HepG2 (cell line): ENCODE measurements around the gene GBE1. TPM values are rescaled to one million over a fixed set of nuclear protein-coding genes. Genes with fewer than 3 reads are reported as not detected.

Source experiments
- AGO2 ChIP-seq: fragments of 200-400 bp; formaldehyde crosslinking; optimal IDR thresholded peaks from 2 replicates; pipeline ENCODE3; 2017; ENCODE audit warnings: mild to moderate bottlenecking, low read depth, low read length, moderate library complexity
- ATF6 ChIP-seq: sonication (generic); formaldehyde crosslinking; conservative IDR thresholded peaks from 2 replicates; pipeline ENCODE4 v1.4.0; 2020; ENCODE audit warnings: missing genetic modification reagents
- ATF7-NPFF ChIP-seq: sonication (generic); formaldehyde crosslinking; IDR thresholded peaks from 2 replicates; pipeline ENCODE4 v1.8.1; 2023; ENCODE audit warnings: mild to moderate bottlenecking, low read depth, missing genetic modification reagents, moderate library complexity
- BCL6 ChIP-seq: IDR thresholded peaks from 2 replicates; pipeline ENCODE4 v1.6.1; 2016; ENCODE audit warnings: missing genetic modification reagents, missing compliant biosample characterization
- ETV5 ChIP-seq: IDR thresholded peaks from 2 replicates; pipeline ENCODE4 v1.6.1; 2018; ENCODE audit warnings: missing biosample characterization, missing genetic modification reagents, inconsistent platforms, borderline replicate concordance
- FIP1L1 ChIP-seq: fragments of 200-400 bp; formaldehyde crosslinking; IDR thresholded peaks from 2 replicates; pipeline ENCODE4 v1.6.1; 2018; ENCODE audit warnings: low read depth, mild to moderate bottlenecking, low read length, moderate library complexity, borderline replicate concordance; ENCODE audit not compliant: insufficient read depth
- FOXA3 ChIP-seq: IDR thresholded peaks from 2 replicates; pipeline ENCODE4 v1.6.1; 2016; ENCODE audit warnings: missing genetic modification reagents, missing compliant biosample characterization
- FOXP1 ChIP-seq, 2 experiments: fragments of 450-650 bp in 1 of 2; IDR thresholded peaks; 2 replicates each; pipeline ENCODE4 v1.6.1; 2017 to 2018; ENCODE audit warnings: antibody characterized with exemption in 1 of 2
- HIVEP1 ChIP-seq: sonication (generic); formaldehyde crosslinking; IDR thresholded peaks from 2 replicates; pipeline ENCODE4 v1.4.0; 2020; ENCODE audit warnings: mild to moderate bottlenecking, missing genetic modification reagents
- HNRNPK ChIP-seq: fragments of 200-400 bp; formaldehyde crosslinking; IDR thresholded peaks from 2 replicates; pipeline ENCODE4 v1.6.1; 2018; ENCODE audit warnings: low read length, low read depth, moderate library complexity, mild to moderate bottlenecking; ENCODE audit not compliant: poor library complexity, severe bottlenecking
- JARID2 ChIP-seq: sonication (generic); formaldehyde crosslinking; IDR thresholded peaks from 2 replicates; pipeline ENCODE4 v1.8.1; 2023; ENCODE audit warnings: missing genetic modification reagents, inconsistent platforms; ENCODE audit not compliant: insufficient replicate concordance
- JUNB ChIP-seq: sonication (generic); formaldehyde crosslinking; IDR thresholded peaks from 2 replicates; pipeline ENCODE4 v1.8.0; 2022; ENCODE audit warnings: missing genetic modification reagents, mild to moderate bottlenecking, borderline replicate concordance
- POLR2AphosphoS2 ChIP-seq: IDR thresholded peaks from 2 replicates; pipeline ENCODE4 v1.6.1; 2011; ENCODE audit warnings: low read depth, low read length, improper control_type of control experiment
- SALL1 ChIP-seq: sonication (generic); formaldehyde crosslinking; IDR thresholded peaks from 2 replicates; pipeline ENCODE4 v1.8.0; 2022; ENCODE audit warnings: mild to moderate bottlenecking, missing genetic modification reagents
- SNAPC2 ChIP-seq: sonication (generic); formaldehyde crosslinking; IDR thresholded peaks from 2 replicates; pipeline ENCODE4 v1.8.1; 2022; ENCODE audit warnings: mild to moderate bottlenecking, missing genetic modification reagents
- SOX5 ChIP-seq: IDR thresholded peaks from 2 replicates; pipeline ENCODE4 v1.6.1; 2016; ENCODE audit warnings: borderline replicate concordance
- SRF ChIP-seq: IDR thresholded peaks from 2 replicates; pipeline ENCODE4 v1.6.1; 2011; ENCODE audit warnings: mild to moderate bottlenecking, low read depth, low read length, moderate library complexity
- STAT6 ChIP-seq: sonication (generic); formaldehyde crosslinking; IDR thresholded peaks from 2 replicates; pipeline ENCODE4 v1.4.0; 2020; ENCODE audit warnings: missing genetic modification reagents, mild to moderate bottlenecking, borderline replicate concordance
- TARDBP ChIP-seq: sonication (generic); formaldehyde crosslinking; IDR thresholded peaks from 2 replicates; pipeline ENCODE4 v1.8.0; 2022; ENCODE audit warnings: mild to moderate bottlenecking, missing genetic modification reagents
- TBP ChIP-seq: sonication (generic); formaldehyde crosslinking; IDR thresholded peaks from 2 replicates; pipeline ENCODE4 v1.5.0; 2020; ENCODE audit warnings: missing genetic modification reagents
- ZNF549 ChIP-seq: sonication (generic); formaldehyde crosslinking; IDR thresholded peaks from 2 replicates; pipeline ENCODE4 v1.5.0; 2020; ENCODE audit warnings: missing genetic modification reagents
- ZNF615 ChIP-seq: sonication (generic); formaldehyde crosslinking; IDR thresholded peaks from 2 replicates; pipeline ENCODE4 v1.5.0; 2020; ENCODE audit warnings: mild to moderate bottlenecking, missing genetic modification reagents, borderline replicate concordance
- polyA plus RNA-seq, 8 experiments: library from polyadenylated mRNA; depleted of rRNA in 3 of 8; stranded (reverse) in 7 of 8; unstranded in 1 of 8; fragments of >200 nt; fragmentation: Illumina TruSeq in 4 of 8; extraction: Trizol in 4 of 8; gene quantifications; 2 replicates each; pipeline versions ENCODE4 v1.2.1 to v1.2.3, GENCODE V29; 2011 to 2016; ENCODE audit warnings: low read depth in 4 of 8, missing spikeins in 1 of 8, mixed read lengths in 1 of 8; ENCODE audit not compliant: insufficient read depth in 1 of 8
- total RNA-seq, 5 experiments: library from RNA; depleted of rRNA; stranded (reverse); fragments of >200 nt; fragmentation: Illumina TruSeq; extraction: Trizol; gene quantifications; 2 replicates each; pipeline ENCODE4 v1.2.3, GENCODE V29; 2016; ENCODE audit warnings: low read depth in 1 of 5
- TF ChIP-seq, protein P1 (sequence below): sonication (generic); formaldehyde crosslinking; IDR thresholded peaks from 2 replicates; pipeline ENCODE4 v1.5.0; 2020; ENCODE audit warnings: missing genetic modification reagents
- TF ChIP-seq, protein P2 (sequence below): IDR thresholded peaks from 2 replicates; pipeline ENCODE4 v1.6.1; 2016; ENCODE audit warnings: low read depth, control low read depth

GBE1 gene
- total and polyA plus RNA-seq, 2 of the 13 experiments (the other 11 are each of a cell fraction or from before 2014, with no cell fraction given): 22.9 to 36.1 TPM

DNA sequence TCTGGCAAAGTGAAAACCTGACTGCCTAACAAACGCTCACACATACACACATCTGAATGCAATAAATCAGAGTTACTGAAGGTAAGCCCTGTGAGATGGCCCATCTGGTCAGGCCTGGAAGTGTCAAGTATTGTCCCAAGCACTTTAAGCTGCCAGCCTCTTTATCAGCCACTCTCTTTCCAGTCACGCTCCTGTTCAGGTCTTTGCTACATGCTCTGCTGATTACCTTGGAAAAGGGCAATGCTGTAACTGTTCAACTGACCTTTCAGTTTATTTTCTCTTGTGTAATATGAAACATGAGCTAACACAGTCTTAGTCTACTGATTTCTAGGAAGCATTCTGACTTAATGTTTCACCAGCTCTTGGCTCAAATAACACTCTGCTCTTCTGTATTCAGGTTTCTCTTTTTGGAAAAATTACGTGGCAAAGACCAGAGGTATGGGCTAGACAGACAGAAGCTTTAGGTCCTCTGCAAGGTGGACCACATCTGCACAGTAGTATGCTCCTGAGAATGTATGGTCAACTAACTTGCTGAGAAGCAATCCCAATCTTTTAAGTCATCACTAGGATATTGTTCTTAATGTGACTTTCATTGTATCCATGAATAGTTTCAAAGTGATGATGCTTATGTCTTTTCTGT, 44.5 kb downstream of the GBE1 start (continued):
- TF ChIP-seq STAT6 (CRISPR knock-in tag) (peak; percentile 61; the same call in 1 of the 2 replicates), TARDBP (peak; percentile 83), SOX5 (peak; percentile 96), JARID2 (CRISPR knock-in tag) (no peak), FOXA3 (peak; percentile 97), TBP (CRISPR knock-in tag) (no peak), HIVEP1 (CRISPR knock-in tag) (no peak), POLR2AphosphoS2 (no peak), ATF7-NPFF (no peak), HNRNPK (no peak), FOXP1 (IDR thresholded peaks at IDR 0.05) (no peak), FOXP1 (CRISPR knock-in tag; IDR thresholded peaks at IDR 0.05) (peak; percentile 96), SNAPC2 (CRISPR knock-in tag) (no peak), ETV5 (CRISPR knock-in tag) (peak; percentile 56; the same call in 1 of the 2 replicates), SRF (no peak), JUNB (CRISPR knock-in tag) (no peak), AGO2 (no peak), BCL6 (peak; percentile 100), ZNF615 (CRISPR knock-in tag) (no peak), ATF6 (CRISPR knock-in tag) (no peak), SALL1 (CRISPR knock-in tag) (peak; percentile 88), FIP1L1 (no peak), ZNF549 (CRISPR knock-in tag) (no peak)
- TF ChIP-seq, protein P1, sequence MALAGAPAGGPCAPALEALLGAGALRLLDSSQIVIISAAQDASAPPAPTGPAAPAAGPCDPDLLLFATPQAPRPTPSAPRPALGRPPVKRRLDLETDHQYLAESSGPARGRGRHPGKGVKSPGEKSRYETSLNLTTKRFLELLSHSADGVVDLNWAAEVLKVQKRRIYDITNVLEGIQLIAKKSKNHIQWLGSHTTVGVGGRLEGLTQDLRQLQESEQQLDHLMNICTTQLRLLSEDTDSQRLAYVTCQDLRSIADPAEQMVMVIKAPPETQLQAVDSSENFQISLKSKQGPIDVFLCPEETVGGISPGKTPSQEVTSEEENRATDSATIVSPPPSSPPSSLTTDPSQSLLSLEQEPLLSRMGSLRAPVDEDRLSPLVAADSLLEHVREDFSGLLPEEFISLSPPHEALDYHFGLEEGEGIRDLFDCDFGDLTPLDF: no peak
- TF ChIP-seq, protein P2, sequence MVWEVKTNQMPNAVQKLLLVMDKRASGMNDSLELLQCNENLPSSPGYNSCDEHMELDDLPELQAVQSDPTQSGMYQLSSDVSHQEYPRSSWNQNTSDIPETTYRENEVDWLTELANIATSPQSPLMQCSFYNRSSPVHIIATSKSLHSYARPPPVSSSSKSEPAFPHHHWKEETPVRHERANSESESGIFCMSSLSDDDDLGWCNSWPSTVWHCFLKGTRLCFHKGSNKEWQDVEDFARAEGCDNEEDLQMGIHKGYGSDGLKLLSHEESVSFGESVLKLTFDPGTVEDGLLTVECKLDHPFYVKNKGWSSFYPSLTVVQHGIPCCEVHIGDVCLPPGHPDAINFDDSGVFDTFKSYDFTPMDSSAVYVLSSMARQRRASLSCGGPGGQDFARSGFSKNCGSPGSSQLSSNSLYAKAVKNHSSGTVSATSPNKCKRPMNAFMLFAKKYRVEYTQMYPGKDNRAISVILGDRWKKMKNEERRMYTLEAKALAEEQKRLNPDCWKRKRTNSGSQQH: no peak; the same call in 1 of the 2 replicates
